Gastrocnemius medialis (tissue), 4 donors: Measurements from ENCODE around the gene ERP29.

Experiments used
- CTCF ChIP-seq, 5 experiments: fragments of 450-650 bp in 3 of 5; fragments of 200-600 bp in 2 of 5; sonication (generic) in 2 of 5; IDR thresholded peaks in 4 of 5; conservative IDR thresholded peaks in 1 of 5; 1 replicate in 4 of 5; 2 replicates in 1 of 5; pipeline ENCODE4 v1.5.1; 2016 to 2019; ENCODE audit warnings: antibody characterized with exemption in 5 of 5, mild to moderate bottlenecking in 3 of 5, moderate library complexity in 3 of 5
- POLR2A ChIP-seq, 2 donors: fragments of 450-650 bp; IDR thresholded peaks; one replicate each; pipeline ENCODE4 v1.6.1; 2017; ENCODE audit warnings: antibody characterized with exemption in 2 of 2, mild to moderate bottlenecking in 2 of 2, moderate library complexity in 2 of 2

GRCh38 chr12:111976291-111976690, 36.9 kb upstream of the ERP29 start:
- TF ChIP-seq POLR2A (IDR thresholded peaks at IDR 0.05) = no peak
- TF ChIP-seq CTCF (IDR thresholded peaks at IDR 0.05 in 4 of 5, conservative IDR thresholded peaks at IDR 0.05 in 1 of 5) = no peak
